Mammary epithelial cell (primary cell): ENCODE data around the gene MICU2.

Experiments used
- CTCF ChIP-seq, 2 donors: IDR thresholded peaks in 1 of 2; conservative IDR thresholded peaks in 1 of 2; 2 replicates each; pipeline ENCODE4 v1.5.1; 2011 to 2012; ENCODE audit warnings: inconsistent platforms in 2 of 2, low read length in 2 of 2, mild to moderate bottlenecking in 2 of 2, control low read depth in 1 of 2, low read depth in 1 of 2; ENCODE audit not compliant: insufficient read depth in 1 of 2; ENCODE audit errors: extremely low read depth in 1 of 2
- EZH2 ChIP-seq: IDR thresholded peaks from 2 replicates; pipeline ENCODE4 v1.6.1; 2012; ENCODE audit warnings: low read length, inconsistent platforms, borderline replicate concordance

DNA sequence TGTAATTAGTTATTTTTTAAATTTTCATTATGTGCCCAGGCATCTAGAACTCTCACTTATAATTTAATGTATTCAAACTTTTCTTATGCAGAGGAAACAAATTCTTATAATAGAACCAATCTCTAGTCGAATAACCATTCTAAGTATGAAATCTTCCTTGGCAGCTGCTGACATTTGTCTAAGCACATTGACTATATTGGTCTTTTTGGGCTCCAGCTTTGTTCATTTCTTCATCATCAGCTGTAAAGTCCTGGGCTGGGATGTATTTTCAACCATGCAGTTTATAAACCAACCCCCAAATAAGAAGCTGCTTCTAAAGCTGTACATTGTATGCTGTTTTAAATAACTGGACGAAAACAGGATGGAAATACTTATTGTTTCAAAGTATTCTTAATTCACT, 2.3 kb upstream of the MICU2 start:
- TF ChIP-seq CTCF (conservative IDR thresholded peaks at IDR 0.05 in 1 of 2, IDR thresholded peaks at IDR 0.05 in 1 of 2; ENCODE audit: extremely low read depth in 1 of 2, insufficient read depth in 1 of 2, low read depth in 1 of 2, low read length in 2 of 2) (no peak), EZH2 (no peak)
